ENCODE measurements around the gene PCDH9. TPM values are rescaled to one million over a fixed set of nuclear protein-coding genes. Genes with fewer than 3 reads are reported as not detected.

PCDH9 gene
- total RNA-seq, 1 donor from 2014 or later: 10.4 TPM

DNA sequence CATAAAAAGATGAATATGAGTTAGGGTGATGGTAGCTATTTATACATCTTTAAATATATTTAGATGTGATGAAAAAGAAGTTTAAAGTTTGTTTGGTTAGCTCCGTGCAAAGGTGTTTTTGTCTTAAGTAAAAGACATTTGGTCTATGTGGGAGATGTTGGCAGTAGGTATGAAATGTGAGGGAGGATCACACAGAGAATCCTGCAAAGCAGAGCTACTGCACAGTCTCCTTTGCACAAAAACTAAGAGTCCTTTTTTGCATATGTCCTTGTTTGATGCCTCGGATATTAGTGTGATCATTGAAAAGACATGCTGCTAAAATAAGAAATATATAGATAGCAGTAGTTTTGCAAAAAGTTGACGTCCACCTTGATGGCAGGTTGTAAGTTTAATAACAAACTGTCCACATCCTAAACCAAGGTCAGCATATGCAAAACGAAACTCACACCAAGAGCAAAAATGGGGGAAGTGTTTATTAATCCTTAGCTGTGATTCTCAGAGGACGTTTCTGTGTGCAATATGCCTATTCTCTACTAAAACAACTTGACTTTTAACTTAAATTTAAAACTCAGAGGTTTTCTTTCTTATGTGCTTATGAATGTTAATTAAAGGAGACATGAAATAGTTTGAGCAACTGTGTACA lies 870.1 kb downstream of the PCDH9 start:
- no peak overlapping the region for H3K4me3 Mint-ChIP-seq (ENCODE audit: unreplicated experiment)
- no peak overlapping the region for H3K4me3 ChIP-seq (ENCODE audit: insufficient read depth, low read depth, low read length)
- H3K79me2 ChIP-seq (ENCODE audit: insufficient read depth, low read length): no peaks in the 10 kb centered on the region
- DNase-seq (ENCODE audit: low read depth) (no peak), FAIRE-seq (no peak)
- no peaks in the 10 kb centered on the region for H3K27me3 Mint-ChIP-seq (ENCODE audit: low read depth, unreplicated experiment)
- no peaks in the 10 kb centered on the region for H4K20me1 ChIP-seq (ENCODE audit: insufficient read depth, low read length)
- TF ChIP-seq, protein P1, sequence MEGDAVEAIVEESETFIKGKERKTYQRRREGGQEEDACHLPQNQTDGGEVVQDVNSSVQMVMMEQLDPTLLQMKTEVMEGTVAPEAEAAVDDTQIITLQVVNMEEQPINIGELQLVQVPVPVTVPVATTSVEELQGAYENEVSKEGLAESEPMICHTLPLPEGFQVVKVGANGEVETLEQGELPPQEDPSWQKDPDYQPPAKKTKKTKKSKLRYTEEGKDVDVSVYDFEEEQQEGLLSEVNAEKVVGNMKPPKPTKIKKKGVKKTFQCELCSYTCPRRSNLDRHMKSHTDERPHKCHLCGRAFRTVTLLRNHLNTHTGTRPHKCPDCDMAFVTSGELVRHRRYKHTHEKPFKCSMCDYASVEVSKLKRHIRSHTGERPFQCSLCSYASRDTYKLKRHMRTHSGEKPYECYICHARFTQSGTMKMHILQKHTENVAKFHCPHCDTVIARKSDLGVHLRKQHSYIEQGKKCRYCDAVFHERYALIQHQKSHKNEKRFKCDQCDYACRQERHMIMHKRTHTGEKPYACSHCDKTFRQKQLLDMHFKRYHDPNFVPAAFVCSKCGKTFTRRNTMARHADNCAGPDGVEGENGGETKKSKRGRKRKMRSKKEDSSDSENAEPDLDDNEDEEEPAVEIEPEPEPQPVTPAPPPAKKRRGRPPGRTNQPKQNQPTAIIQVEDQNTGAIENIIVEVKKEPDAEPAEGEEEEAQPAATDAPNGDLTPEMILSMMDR (IDR thresholded peaks at IDR 0.05; ENCODE audit: insufficient read depth, low read depth, low read length): no peak
- TF ChIP-seq EZH2 (IDR thresholded peaks at IDR 0.05; ENCODE audit: insufficient read depth, low read length): no peak
- H3K9me3 Mint-ChIP-seq (ENCODE audit: unreplicated experiment): no peaks in the 10 kb centered on the region
- H3K27ac Mint-ChIP-seq (ENCODE audit: unreplicated experiment): no peak overlapping the region
- H3K4me1 ChIP-seq (ENCODE audit: insufficient read depth, low read length): no peaks in the 10 kb centered on the region
- no peaks in the 10 kb centered on the region for H3K4me1 Mint-ChIP-seq (ENCODE audit: low read depth, unreplicated experiment)
- no peak overlapping the region for H3K9ac ChIP-seq (ENCODE audit: low read length)
- no peaks in the 10 kb centered on the region for H3K9me3 ChIP-seq (ENCODE audit: insufficient read depth, low read depth, low read length)
- H2AFZ ChIP-seq (ENCODE audit: low read depth, low read length): no peak overlapping the region
- no peaks in the 10 kb centered on the region for H3K36me3 Mint-ChIP-seq (ENCODE audit: low read depth, unreplicated experiment)
- H3K27me3 ChIP-seq (ENCODE audit: insufficient read depth, low read length): no peaks in the 10 kb centered on the region
- H3K36me3 ChIP-seq (ENCODE audit: insufficient read depth, low read length): no peaks in the 10 kb centered on the region
- H3K27ac ChIP-seq (ENCODE audit: low read depth, low read length): no peak overlapping the region
- no peak overlapping the region for H3K4me2 ChIP-seq (ENCODE audit: low read length)

DNA sequence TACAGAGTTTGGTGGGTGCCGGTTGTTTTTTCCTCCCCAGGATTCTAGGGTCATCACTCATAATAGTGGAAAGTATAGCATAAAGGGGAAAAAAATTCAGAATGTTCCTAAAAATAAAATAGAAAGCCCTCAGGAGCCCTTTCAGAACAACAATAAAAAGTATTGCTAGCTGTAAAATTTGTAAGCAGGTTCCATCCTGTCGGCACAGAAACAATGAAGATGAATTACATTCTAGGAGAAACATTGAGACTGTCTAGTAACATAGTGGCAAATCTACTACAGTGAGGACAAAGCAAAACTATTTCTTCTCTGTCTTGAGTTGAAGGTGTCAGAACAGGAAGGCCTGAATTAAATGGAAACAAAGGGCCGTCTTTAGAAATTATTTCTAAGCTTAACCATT lies 870.7 kb downstream of the PCDH9 start:
- Histone ChIP-seq H2AFZ (ENCODE audit: low read depth, low read length) (no peak overlapping the region), H3K36me3 (ENCODE audit: insufficient read depth, low read length) (no peaks in the 10 kb centered on the region), H3K79me2 (ENCODE audit: insufficient read depth, low read length) (no peaks in the 10 kb centered on the region), H3K9me3 (ENCODE audit: insufficient read depth, low read depth, low read length) (no peaks in the 10 kb centered on the region), H3K4me3 (ENCODE audit: insufficient read depth, low read depth, low read length) (no peak overlapping the region), H3K27ac (ENCODE audit: low read depth, low read length) (no peak overlapping the region), H3K4me2 (ENCODE audit: low read length) (no peak overlapping the region), H3K9ac (ENCODE audit: low read length) (no peak overlapping the region), H3K4me1 (ENCODE audit: insufficient read depth, low read length) (no peaks in the 10 kb centered on the region), H4K20me1 (ENCODE audit: insufficient read depth, low read length) (no peaks in the 10 kb centered on the region), H3K27me3 (ENCODE audit: insufficient read depth, low read length) (no peaks in the 10 kb centered on the region)
- Mint-ChIP-seq H3K4me1 (ENCODE audit: low read depth, unreplicated experiment) (no peaks in the 10 kb centered on the region), H3K27ac (ENCODE audit: unreplicated experiment) (no peak overlapping the region), H3K9me3 (ENCODE audit: unreplicated experiment) (no peaks in the 10 kb centered on the region), H3K27me3 (ENCODE audit: low read depth, unreplicated experiment) (no peaks in the 10 kb centered on the region), H3K4me3 (ENCODE audit: unreplicated experiment) (no peak overlapping the region), H3K36me3 (ENCODE audit: low read depth, unreplicated experiment) (no peaks in the 10 kb centered on the region)
- no peak for FAIRE-seq
- no peak for TF ChIP-seq EZH2 (IDR thresholded peaks at IDR 0.05; ENCODE audit: insufficient read depth, low read length)
- TF ChIP-seq, protein P1 (IDR thresholded peaks at IDR 0.05; ENCODE audit: insufficient read depth, low read depth, low read length): no peak
- no peak for DNase-seq (ENCODE audit: low read depth)

DNA sequence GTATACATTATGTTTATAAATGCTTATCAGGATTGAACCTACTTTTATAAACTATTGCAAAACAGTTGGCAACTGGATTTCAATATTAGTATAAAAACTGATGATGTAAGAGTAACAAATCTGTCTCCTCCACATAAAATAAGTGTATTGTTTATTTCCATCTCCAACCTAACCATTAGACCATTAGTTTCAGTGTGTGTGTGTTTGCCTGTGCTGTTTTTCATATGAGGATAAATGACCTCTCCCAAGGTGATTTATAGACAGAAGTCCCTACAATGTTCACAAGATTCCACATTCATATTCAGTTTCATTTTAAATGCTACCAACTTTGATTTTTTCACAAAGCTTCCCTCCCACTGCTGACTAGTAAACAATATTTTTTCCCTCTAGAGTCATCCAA lies 871.6 kb downstream of the PCDH9 start:
- Histone ChIP-seq H3K9me3 (ENCODE audit: insufficient read depth, low read depth, low read length) (no peaks in the 10 kb centered on the region), H3K79me2 (ENCODE audit: insufficient read depth, low read length) (no peaks in the 10 kb centered on the region), H3K9ac (ENCODE audit: low read length) (no peak overlapping the region), H3K27me3 (ENCODE audit: insufficient read depth, low read length) (no peaks in the 10 kb centered on the region), H3K4me2 (ENCODE audit: low read length) (no peak overlapping the region), H3K27ac (ENCODE audit: low read depth, low read length) (no peak overlapping the region), H3K36me3 (ENCODE audit: insufficient read depth, low read length) (no peaks in the 10 kb centered on the region), H3K4me3 (ENCODE audit: insufficient read depth, low read depth, low read length) (no peak overlapping the region), H4K20me1 (ENCODE audit: insufficient read depth, low read length) (no peaks in the 10 kb centered on the region), H2AFZ (ENCODE audit: low read depth, low read length) (no peak overlapping the region), H3K4me1 (ENCODE audit: insufficient read depth, low read length) (no peaks in the 10 kb centered on the region)
- DNase-seq (ENCODE audit: low read depth) (no peak), FAIRE-seq (no peak)
- Mint-ChIP-seq H3K4me1 (ENCODE audit: low read depth, unreplicated experiment) (no peaks in the 10 kb centered on the region), H3K36me3 (ENCODE audit: low read depth, unreplicated experiment) (no peaks in the 10 kb centered on the region), H3K27me3 (ENCODE audit: low read depth, unreplicated experiment) (no peaks in the 10 kb centered on the region), H3K4me3 (ENCODE audit: unreplicated experiment) (no peak overlapping the region), H3K27ac (ENCODE audit: unreplicated experiment) (no peak overlapping the region), H3K9me3 (ENCODE audit: unreplicated experiment) (no peaks in the 10 kb centered on the region)
- TF ChIP-seq EZH2 (IDR thresholded peaks at IDR 0.05; ENCODE audit: insufficient read depth, low read length): no peak
- TF ChIP-seq, protein P1 (IDR thresholded peaks at IDR 0.05; ENCODE audit: insufficient read depth, low read depth, low read length): no peak

Measured in astrocyte (in vitro differentiated cells and primary cell).